ENCODE data around the gene ABCB9.

DNA sequence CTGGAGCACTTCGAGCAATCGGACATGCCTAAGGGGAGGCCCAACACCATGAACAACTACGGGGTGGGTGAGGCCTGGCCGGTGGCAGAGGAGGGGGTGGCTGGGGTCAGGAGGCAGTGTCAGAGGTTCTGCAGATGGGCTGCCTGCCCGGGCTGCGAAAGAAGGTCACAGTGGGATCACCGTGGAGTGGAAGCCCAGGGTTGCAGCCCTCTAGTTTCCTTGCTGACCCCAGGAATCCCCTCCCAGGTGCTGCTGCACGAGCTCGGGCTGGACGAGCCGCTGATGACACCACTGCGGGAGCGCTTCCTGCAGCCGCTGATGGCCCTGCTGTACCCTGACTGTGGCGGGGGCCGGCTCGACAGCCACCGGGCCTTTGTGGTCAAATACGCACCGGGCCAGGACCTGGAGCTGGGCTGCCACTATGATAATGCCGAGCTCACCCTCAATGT, 12.3 kb upstream of the ABCB9 start:
- TF ChIP-seq CTCF (IDR thresholded peaks at IDR 0.05; ENCODE audit: poor library complexity, severe bottlenecking) (no peak), POLR2AphosphoS5 (IDR thresholded peaks at IDR 0.05) (no peak), EZH2 (IDR thresholded peaks at IDR 0.05; ENCODE audit: borderline replicate concordance, insufficient read depth, low read length, poor library complexity, severe bottlenecking) (no peak), EP300 (conservative IDR thresholded peaks at IDR 0.05; ENCODE audit: poor library complexity, severe bottlenecking) (no peak), REST (IDR thresholded peaks at IDR 0.05; ENCODE audit: borderline replicate concordance) (no peak), RAD21 (conservative IDR thresholded peaks at IDR 0.05) (no peak), TAF1 (IDR thresholded peaks at IDR 0.05; ENCODE audit: low read depth) (no peak)
